Measurements from ENCODE around the gene PCNP. TPM values are rescaled to one million over a fixed set of nuclear protein-coding genes. Genes with fewer than 3 reads are reported as not detected.
"Not testable (repeated sequence)": the region's sequence is repeated elsewhere in the genome, so short reads cannot be mapped to it uniquely, and the experiment has no call there.

PCNP gene
- total and polyA plus RNA-seq, 9 of the 15 experiments (the other 6 are each of a cell fraction or from before 2014, with no cell fraction given): 54.3 to 170 (median 150) TPM

DNA sequence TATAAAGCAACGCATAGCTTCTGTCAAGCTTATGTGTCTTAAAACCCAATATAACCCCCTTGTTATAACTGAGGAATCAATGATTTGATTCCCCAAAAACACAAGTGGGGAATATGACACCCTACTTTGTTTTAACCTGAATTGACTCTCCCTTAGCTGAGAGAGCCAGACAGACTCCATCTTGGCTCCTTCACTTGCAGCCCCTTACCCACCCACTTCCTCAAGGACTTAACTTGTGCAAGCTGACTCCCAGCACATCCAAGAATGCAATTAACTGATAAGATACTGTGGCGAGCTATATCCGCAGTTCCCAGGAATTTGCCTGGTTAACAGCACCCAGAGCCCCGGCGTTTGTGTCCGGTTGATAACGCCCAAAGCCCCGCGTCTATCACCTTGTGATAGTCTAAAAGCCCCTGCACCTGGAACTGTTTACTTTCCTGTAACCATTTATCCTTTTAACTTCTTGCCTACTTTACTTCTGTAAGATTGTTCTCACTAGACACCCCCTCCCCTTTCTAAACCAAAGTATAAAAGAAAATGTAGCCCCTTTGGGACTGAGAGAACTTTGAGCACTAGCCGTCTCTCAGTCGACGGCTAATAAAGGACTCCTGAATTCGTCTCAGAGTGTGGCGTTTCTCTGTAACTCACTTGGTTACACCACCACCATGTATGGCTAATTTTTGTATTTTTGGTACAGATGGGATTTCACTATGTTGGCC is 67.6 kb downstream of the PCNP start (continued):
- TF ChIP-seq NR2C2 (CRISPR knock-in tag; IDR thresholded peaks at IDR 0.05): not testable (repeated sequence)
- TF ChIP-seq NR2C2 (tag; IDR thresholded peaks at IDR 0.05) (peak; percentile 73), TAF7 (tag; IDR thresholded peaks at IDR 0.05) (peak; percentile 97), ZNF174 (CRISPR knock-in tag; IDR thresholded peaks at IDR 0.05) (peak; percentile 98), THAP7 (CRISPR knock-in tag; IDR thresholded peaks at IDR 0.05) (peak; percentile 95), ZNF561 (CRISPR knock-in tag; conservative IDR thresholded peaks at IDR 0.05) (peak; percentile 99), ZNF778 (CRISPR knock-in tag; IDR thresholded peaks at IDR 0.05) (0 out of 2 replicates have a peak, but pooled peaks have one; percentile 36), OTX1 (CRISPR knock-in tag; IDR thresholded peaks at IDR 0.05) (peak; percentile 99), ESRRB (CRISPR knock-in tag; IDR thresholded peaks at IDR 0.05; ENCODE audit: borderline replicate concordance) (peak; percentile 91; the same call in 1 of the 2 replicates), MAZ (CRISPR knock-in tag; conservative IDR thresholded peaks at IDR 0.05 in 1 of 2, IDR thresholded peaks at IDR 0.05 in 1 of 2) (peak in 1 of 2 experiments; percentile 100; a peak in 2 of 4 replicates), RCOR1 (IDR thresholded peaks at IDR 0.05; ENCODE audit: borderline replicate concordance in 1 of 2, low read depth in 2 of 2, low read length in 2 of 2) (0 out of 4 replicates have a peak, but pooled peaks of 1 of the 2 experiments have one; percentile 39), PHB (CRISPR knock-in tag; IDR thresholded peaks at IDR 0.05) (peak; percentile 96), POLR2H (tag; IDR thresholded peaks at IDR 0.05; ENCODE audit: low read depth) (peak; percentile 94), ELF2 (CRISPR knock-in tag; IDR thresholded peaks at IDR 0.05) (peak; percentile 97), ZNF766 (CRISPR knock-in tag; conservative IDR thresholded peaks at IDR 0.05) (peak; percentile 98), SNAPC5 (CRISPR knock-in tag; IDR thresholded peaks at IDR 0.05) (peak; percentile 80)
- TF ChIP-seq, protein P1, sequence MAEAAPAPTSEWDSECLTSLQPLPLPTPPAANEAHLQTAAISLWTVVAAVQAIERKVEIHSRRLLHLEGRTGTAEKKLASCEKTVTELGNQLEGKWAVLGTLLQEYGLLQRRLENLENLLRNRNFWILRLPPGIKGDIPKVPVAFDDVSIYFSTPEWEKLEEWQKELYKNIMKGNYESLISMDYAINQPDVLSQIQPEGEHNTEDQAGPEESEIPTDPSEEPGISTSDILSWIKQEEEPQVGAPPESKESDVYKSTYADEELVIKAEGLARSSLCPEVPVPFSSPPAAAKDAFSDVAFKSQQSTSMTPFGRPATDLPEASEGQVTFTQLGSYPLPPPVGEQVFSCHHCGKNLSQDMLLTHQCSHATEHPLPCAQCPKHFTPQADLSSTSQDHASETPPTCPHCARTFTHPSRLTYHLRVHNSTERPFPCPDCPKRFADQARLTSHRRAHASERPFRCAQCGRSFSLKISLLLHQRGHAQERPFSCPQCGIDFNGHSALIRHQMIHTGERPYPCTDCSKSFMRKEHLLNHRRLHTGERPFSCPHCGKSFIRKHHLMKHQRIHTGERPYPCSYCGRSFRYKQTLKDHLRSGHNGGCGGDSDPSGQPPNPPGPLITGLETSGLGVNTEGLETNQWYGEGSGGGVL (CRISPR knock-in tag; IDR thresholded peaks at IDR 0.05): peak; percentile 99
- TF ChIP-seq, protein P2, sequence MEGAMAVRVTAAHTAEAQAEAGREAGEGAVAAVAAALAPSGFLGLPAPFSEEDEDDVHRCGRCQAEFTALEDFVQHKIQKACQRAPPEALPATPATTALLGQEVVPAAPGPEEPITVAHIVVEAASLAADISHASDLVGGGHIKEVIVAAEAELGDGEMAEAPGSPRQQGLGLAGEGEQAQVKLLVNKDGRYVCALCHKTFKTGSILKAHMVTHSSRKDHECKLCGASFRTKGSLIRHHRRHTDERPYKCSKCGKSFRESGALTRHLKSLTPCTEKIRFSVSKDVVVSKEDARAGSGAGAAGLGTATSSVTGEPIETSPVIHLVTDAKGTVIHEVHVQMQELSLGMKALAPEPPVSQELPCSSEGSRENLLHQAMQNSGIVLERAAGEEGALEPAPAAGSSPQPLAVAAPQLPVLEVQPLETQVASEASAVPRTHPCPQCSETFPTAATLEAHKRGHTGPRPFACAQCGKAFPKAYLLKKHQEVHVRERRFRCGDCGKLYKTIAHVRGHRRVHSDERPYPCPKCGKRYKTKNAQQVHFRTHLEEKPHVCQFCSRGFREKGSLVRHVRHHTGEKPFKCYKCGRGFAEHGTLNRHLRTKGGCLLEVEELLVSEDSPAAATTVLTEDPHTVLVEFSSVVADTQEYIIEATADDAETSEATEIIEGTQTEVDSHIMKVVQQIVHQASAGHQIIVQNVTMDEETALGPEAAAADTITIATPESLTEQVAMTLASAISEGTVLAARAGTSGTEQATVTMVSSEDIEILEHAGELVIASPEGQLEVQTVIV (CRISPR knock-in tag; IDR thresholded peaks at IDR 0.05; ENCODE audit: borderline replicate concordance): peak; percentile 90
- TF ChIP-seq, protein P3, sequence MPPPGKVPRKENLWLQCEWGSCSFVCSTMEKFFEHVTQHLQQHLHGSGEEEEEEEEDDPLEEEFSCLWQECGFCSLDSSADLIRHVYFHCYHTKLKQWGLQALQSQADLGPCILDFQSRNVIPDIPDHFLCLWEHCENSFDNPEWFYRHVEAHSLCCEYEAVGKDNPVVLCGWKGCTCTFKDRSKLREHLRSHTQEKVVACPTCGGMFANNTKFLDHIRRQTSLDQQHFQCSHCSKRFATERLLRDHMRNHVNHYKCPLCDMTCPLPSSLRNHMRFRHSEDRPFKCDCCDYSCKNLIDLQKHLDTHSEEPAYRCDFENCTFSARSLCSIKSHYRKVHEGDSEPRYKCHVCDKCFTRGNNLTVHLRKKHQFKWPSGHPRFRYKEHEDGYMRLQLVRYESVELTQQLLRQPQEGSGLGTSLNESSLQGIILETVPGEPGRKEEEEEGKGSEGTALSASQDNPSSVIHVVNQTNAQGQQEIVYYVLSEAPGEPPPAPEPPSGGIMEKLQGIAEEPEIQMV (tag; conservative IDR thresholded peaks at IDR 0.05; ENCODE audit: low read depth): peak; percentile 96

Data from K562 (cell line).